ENCODE data around the gene ZBED4. TPM values are rescaled to one million over a fixed set of nuclear protein-coding genes. Genes with fewer than 3 reads are reported as not detected.

Gene ZBED4
- total RNA-seq, 1 experiment from 2014 or later, result 23.0 TPM

DNA sequence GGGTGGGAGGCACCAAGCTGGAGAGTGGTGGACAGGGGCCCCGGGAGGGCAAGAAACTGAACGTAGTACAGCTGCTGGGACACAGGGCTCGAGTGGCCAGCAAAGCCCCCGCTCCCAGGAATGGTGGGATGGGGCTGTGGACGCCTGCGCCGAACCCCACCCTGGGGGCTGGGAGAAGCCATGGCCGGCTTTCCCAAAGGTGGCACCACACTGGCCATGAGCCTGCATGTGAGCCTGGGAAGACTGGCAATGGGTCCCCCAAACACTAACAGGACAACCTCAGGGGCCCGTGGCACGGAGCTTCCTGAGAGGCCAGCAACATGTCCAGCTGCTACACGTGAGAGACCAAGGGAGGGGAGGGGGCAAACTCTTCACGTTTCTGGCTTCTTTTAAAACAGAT lies 60.6 kb downstream of the ZBED4 start:
- Histone ChIP-seq H2BK120ac (ENCODE audit: low read depth, low read length, poor library complexity, severe bottlenecking) (no peak overlapping the region), H2AK5ac (ENCODE audit: insufficient read length, low read length) (no peak overlapping the region), H3K27me3 (ENCODE audit: insufficient read depth, low read length) (no peaks in the 10 kb centered on the region), H2AFZ (ENCODE audit: low read length) (no peak overlapping the region), H2BK5ac (ENCODE audit: insufficient read length, low read length) (no peak overlapping the region), H3K23me2 (ENCODE audit: insufficient read length, low read depth, low read length, poor library complexity, severe bottlenecking) (peaks cover 9% of the 10 kb centered on the region), H3K18ac (ENCODE audit: insufficient read length, low read depth, low read length) (no peak overlapping the region), H4K8ac (replicated peaks; ENCODE audit: insufficient read length, low read depth, low read length) (no peak overlapping the region), H4K91ac (ENCODE audit: insufficient read length, low read depth, low read length) (no peak overlapping the region), H3K4me1 (ENCODE audit: insufficient read depth, low read length) (no peaks in the 10 kb centered on the region), H3T11ph (ENCODE audit: low read length) (no peak overlapping the region), H2BK12ac (ENCODE audit: insufficient read length, low read depth, low read length) (no peak overlapping the region), H3K4me2 (ENCODE audit: insufficient read depth, insufficient read length, low read length) (no peak overlapping the region), H2BK15ac (ENCODE audit: low read depth, low read length) (no peak overlapping the region), H4K5ac (ENCODE audit: insufficient read length, low read depth, low read length) (no peak overlapping the region), H2BK20ac (ENCODE audit: low read depth, low read length, poor library complexity, severe bottlenecking) (no peak overlapping the region), H3K79me2 (ENCODE audit: insufficient read depth, low read length) (no peaks in the 10 kb centered on the region; the same call in 1 of the 2 replicates), H3K23ac (ENCODE audit: insufficient read length, low read depth, low read length) (no peak overlapping the region), H3K56ac (ENCODE audit: insufficient read length, low read depth, low read length) (no peak overlapping the region), H3K4ac (ENCODE audit: low read depth, low read length) (no peak overlapping the region), H4K20me1 (ENCODE audit: control insufficient read depth, insufficient read depth, insufficient read length) (no peaks in the 10 kb centered on the region), H3K14ac (ENCODE audit: insufficient read depth, low read length) (no peak overlapping the region), H3K27ac (ENCODE audit: insufficient read length, low read depth, low read length) (no peak overlapping the region), H3K79me1 (ENCODE audit: insufficient read depth, low read depth, low read length, poor library complexity, severe bottlenecking) (no peaks in the 10 kb centered on the region), H3K9ac (ENCODE audit: extremely low read depth, insufficient read length, low read length) (no peak overlapping the region), H3K9me3 (ENCODE audit: control insufficient read depth, low read depth, low read length) (no peaks in the 10 kb centered on the region)
- Mint-ChIP-seq H3K4me1 (peaks cover 5% of the 10 kb centered on the region in 2 experiments; a peak in 2 of 4 replicates), H3K9me3 (no peaks in the 10 kb centered on the region), H3K4me3 (no peak overlapping the region), H3K27ac (no peak overlapping the region), H3K36me3 (ENCODE audit: insufficient read depth in 1 of 3, low read depth in 3 of 3) (peaks cover 3 to 26% (median 17%) of the 10 kb centered on the region in 3 experiments; a peak in 5 of 7 replicates), H3K27me3 (ENCODE audit: low read depth) (no peaks in the 10 kb centered on the region)
- no peak for DNase-seq
- TF ChIP-seq, protein P1, sequence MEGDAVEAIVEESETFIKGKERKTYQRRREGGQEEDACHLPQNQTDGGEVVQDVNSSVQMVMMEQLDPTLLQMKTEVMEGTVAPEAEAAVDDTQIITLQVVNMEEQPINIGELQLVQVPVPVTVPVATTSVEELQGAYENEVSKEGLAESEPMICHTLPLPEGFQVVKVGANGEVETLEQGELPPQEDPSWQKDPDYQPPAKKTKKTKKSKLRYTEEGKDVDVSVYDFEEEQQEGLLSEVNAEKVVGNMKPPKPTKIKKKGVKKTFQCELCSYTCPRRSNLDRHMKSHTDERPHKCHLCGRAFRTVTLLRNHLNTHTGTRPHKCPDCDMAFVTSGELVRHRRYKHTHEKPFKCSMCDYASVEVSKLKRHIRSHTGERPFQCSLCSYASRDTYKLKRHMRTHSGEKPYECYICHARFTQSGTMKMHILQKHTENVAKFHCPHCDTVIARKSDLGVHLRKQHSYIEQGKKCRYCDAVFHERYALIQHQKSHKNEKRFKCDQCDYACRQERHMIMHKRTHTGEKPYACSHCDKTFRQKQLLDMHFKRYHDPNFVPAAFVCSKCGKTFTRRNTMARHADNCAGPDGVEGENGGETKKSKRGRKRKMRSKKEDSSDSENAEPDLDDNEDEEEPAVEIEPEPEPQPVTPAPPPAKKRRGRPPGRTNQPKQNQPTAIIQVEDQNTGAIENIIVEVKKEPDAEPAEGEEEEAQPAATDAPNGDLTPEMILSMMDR (conservative IDR thresholded peaks at IDR 0.05), result no peak
- no CpG with 5 or more reads among the region's 12 CpGs for WGBS (ENCODE audit: extremely low coverage, insufficient read length, low lambda C conversion rate)

Measured in H9 (cell line).